ENCODE measurements around the gene ENAH. TPM values are rescaled to one million over a fixed set of nuclear protein-coding genes. Genes with fewer than 3 reads are reported as not detected.
A peak's percentile ranks its signal among the peaks of the same experiment; 100 is the strongest.

The ENAH gene
- total RNA-seq, 1 experiment from 2014 or later: 23.2 TPM

DNA sequence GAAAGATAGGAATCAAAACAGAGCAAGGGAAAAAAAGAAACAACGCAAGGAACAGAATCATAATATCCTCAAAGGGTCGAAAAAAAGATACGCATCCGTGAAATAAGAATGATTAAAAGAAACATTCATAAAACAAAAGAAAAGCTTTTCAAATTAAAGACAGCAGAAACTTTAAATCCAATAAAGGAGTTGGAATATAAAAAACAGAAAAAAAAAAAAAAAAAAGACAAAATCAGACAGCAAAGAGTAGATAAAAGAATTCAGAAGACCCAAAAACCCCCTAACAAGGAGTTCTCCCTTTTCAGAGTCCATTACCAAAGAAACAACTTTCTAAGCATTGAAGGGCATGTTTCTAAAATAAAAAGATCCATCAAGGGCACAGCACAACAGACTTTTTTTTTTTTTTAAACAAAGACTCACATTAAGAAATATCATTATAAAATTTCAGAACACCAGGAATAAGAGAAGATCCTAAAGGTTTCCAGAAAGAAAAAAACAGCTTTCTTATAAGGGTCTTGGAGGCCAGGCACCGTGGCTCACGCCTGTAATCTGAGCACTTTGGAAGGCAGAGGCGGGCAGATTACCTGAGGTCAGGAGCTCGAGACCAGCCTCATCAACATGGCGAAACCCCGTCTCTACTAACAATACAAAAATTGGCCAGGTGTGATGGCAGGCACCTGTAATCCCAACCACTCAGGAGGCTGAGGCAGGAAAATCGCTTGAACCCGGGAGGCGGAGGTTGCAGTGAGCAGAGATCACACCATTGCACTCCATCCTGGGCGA lies 44.7 kb downstream of the ENAH start:
- DNase-seq (ENCODE audit: low read depth): no peak

DNA sequence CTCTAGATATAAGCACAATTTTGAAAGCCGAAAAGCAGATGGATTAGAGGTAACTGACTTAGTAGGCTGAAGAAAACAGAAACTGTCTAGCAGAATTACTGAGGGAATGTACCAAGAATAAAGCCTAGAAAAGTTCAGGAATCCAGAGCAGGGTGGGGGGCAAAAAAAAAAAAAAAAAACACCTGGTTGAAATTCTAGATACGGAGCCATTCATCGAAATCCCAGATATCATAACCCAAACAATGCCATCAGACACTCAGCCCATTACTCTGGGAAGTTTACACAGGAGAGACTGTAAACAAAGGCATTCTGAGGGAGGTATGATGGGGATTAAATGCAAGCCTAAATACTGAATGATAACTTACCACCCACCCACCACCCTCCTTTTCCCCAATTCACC lies 45.6 kb downstream of the ENAH start:
- no peak for DNase-seq (ENCODE audit: low read depth)

DNA sequence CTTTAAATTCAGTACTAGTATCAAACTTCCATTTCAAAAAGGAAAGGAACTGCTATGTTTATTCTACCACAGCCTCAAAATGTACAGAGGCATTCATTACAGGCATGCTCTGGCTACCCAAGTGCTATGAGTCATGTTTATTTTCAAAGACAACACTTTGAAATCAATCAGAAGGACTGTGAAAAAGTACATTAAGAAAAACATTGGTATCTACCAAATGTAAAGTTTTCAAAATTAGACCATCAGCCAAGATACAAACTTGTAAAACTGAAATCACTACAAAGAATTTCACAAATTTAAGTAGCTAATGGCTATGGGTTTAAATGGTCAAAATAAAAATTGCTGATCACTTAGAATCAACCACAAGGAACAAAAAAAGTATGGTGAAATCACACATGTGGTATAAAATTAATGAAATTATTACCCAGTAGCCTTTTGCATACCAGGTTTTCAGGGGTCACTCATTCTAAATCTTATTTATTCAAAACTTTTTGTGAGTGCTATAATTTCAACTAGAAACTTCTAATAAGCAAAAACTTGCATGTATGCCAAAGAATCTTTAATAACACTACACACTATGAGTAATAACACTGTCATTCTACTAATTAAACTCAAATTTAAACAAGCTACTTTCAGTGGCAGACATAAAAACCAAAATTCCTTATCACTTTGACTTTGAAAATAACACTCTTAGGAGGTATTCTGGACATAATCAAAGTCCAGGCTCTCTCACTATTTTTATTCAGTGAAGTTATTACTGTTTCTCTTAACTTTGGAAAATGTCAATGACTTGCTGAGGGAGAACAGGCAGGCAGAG lies 49.2 kb downstream of the ENAH start:
- peak; percentile 55 for DNase-seq (ENCODE audit: low read depth)

- DNase-seq (ENCODE audit: low read depth): no peak
These were observed 50.2 kb downstream of the ENAH start for GRCh38 chr1:225602590-225603206.

DNA sequence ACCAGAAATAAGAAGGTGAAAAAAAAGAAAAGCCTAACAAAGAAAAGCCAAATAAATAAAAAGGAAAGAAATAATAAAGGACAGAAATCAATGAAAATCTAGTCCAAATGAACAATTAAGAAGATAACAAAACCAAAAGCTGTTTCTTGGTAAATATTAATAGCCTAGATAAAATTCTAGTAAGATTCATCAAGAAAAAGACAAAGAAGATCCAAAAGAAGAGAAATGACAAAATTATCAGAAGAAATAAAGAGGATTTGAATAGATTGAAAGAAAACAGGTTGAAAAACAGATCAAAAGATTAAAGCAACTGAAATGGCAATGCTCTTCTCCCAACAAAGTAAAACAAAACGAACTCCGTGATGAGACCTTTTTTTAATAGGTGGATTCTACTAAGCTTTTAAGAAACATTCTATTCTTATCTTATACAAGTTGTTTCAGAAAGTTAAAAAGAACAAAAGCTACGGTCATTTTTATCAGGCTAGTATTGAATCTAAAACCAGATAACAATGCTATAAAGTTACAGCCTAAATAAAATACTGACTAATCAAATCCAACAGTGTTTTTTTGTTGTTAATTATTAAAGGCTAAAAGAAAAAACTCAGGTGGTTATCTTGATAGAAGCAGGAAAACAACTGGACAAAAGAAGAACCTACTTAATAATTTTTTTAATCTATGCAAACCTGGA lies 50.9 kb downstream of the ENAH start:
- no peak for DNase-seq (ENCODE audit: low read depth)

GRCh38 chr1:225598847-225599246 lies 54.1 kb downstream of the ENAH start:
- DNase-seq (ENCODE audit: low read depth): no peak

- peak; percentile 14 for DNase-seq (ENCODE audit: low read depth)
These were observed 54.9 kb downstream of the ENAH start for GRCh38 chr1:225597926-225598575.

DNA sequence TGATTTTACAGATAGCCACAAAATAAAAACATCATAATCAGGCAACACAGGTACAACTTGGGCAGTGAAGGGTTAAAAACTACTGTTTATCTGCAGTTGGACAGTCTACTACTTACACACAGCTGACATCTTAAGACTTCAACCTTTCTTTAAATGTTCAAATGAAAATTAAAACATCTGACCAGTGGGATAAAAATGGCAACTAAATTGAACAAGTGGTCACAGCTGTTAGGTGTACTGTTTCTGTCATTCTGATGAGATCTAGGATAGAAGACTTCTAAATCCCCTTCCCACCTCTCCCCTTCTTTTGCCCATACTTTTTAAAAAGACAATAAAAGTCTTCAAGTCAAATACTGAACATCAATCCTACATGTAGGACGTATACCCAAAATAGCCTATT lies 56.2 kb downstream of the ENAH start:
- no peak for DNase-seq (ENCODE audit: low read depth)

DNA sequence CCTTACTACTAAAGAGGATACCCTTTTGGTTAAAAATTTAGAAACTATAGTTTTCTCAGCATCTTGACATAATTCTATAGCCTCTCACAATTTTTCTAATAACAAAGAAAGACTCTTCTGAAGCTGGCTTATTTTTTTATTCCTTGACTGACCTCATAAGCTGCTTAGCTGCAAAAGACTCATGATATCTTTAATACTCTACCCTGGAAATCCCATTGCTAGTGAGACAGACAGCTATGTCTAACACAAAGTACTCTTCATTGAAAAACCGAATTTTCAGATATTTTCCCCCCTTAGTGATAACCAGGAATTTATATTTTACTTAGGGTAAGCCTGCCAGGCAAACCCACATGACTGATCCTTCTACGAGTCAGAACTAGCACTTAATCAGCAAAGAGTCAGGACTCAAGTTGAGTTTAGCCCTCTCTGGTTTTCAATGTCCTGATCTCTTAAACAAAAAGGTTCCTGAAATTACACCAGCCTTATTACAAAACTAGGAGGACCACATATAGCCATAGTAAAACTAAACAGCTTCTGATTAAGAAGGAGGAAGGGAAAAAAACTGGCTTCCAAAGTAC lies 56.9 kb downstream of the ENAH start:
- DNase-seq (ENCODE audit: low read depth): peak; percentile 5

DNA sequence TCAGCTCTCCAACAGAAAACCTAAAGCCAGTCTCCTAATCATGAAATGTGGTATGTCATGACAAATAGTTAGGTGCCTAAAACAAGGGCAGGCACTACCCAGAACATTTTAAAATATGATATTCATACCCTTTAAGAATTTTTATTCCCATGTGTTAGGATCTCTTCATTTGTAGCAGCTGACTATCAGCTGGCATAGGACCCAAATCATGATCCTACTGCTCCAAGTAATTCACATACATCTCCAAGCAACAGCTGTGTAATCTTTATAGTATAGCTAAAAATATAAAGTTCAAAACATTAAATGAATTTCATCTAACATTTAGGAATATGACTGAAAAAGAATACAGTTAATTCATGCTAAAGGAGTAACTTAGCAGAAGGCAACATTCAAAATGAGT lies 57.5 kb downstream of the ENAH start:
- no peak for DNase-seq (ENCODE audit: low read depth)

- DNase-seq (ENCODE audit: low read depth): no peak
These were observed 59.5 kb downstream of the ENAH start for GRCh38 chr1:225593414-225593813.

GRCh38 chr1:225592362-225593025 lies 60.4 kb downstream of the ENAH start:
- DNase-seq (ENCODE audit: low read depth): no peak

DNA sequence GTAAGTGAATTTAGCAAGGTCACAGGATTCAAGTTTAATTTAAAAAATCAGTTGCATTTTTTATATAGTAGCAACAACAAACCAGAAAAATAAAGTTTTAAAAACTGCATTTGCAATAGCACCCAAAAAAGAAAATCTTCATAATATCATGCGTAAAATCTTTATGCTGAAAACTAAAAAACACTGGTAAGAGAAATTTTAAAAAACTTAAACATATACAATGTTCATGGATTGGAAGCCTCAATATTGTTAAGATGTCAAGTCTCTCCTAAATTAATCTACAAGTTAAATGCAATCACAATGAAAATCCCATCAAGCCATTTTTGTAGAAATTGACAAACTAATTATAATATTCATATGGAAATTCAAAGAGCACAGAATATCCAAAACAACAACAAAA lies 65.6 kb downstream of the ENAH start:
- no peak for DNase-seq (ENCODE audit: low read depth)

- DNase-seq (ENCODE audit: low read depth): no peak
These were observed 71.7 kb downstream of the ENAH start for GRCh38 chr1:225581186-225581585.

- DNase-seq (ENCODE audit: low read depth): no peak
These were observed 72.5 kb downstream of the ENAH start for GRCh38 chr1:225580238-225581099.

GRCh38 chr1:225578251-225578977 lies 74.5 kb downstream of the ENAH start:
- no peak for DNase-seq (ENCODE audit: low read depth)

- no peak for DNase-seq (ENCODE audit: low read depth)
These were observed 75.7 kb downstream of the ENAH start for GRCh38 chr1:225577241-225577640.

DNA sequence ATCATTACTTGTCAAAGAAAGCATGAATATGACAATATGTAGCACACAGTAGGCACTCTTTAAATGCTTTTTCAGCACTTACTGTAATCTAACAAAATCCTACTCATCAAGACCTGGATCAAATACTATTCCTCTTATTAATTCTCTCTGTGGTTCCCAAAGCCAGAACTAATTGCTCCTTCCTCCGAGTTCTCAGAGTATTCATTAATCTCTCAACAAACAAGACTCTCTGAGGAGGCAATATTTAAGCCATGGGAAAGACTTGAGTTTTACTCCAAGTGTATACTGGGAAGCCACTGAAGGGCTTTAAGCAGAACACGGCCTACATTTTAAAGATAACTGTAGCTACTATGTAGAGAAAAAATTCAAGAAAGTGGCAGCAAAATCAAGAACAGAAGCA lies 79.7 kb downstream of the ENAH start:
- no peak for DNase-seq (ENCODE audit: low read depth)

- DNase-seq (ENCODE audit: low read depth): peak; percentile 3
These were observed 80.5 kb downstream of the ENAH start for GRCh38 chr1:225572422-225572821.
